ENCODE measurements around the gene HEATR1. TPM values are rescaled to one million over a fixed set of nuclear protein-coding genes. Genes with fewer than 3 reads are reported as not detected.

The HEATR1 gene
- total RNA-seq, 1 experiment from 2014 or later = 53.6 TPM

DNA sequence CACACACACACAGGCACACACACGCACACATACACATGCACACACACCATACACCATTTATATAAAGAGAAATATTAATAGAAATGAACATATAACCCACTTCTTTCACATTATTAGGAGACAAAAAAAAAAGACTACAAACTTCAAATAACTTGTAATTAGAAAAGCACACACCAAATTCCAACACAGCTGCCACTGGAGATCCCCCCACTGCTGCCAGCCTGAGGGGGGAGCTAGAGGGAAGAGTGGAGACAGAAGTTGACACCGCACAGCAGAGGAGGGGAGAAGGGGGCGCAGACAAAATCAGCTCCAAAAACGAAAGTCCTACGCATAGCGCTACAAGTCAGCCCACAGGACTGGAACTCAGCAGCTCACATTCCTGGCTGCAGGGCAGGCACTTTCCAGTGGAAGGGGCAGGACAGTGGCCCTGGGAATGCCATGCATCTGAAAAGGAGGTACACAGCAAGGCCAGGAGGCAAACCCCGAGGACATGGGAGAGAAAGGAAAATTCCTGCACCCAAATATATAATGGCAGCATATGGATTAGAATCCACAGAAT is 44.0 kb downstream of the HEATR1 start:
- Histone ChIP-seq H3K79me2 (ENCODE audit: low read length) (no peaks in the 10 kb centered on the region), H3K36me3 (ENCODE audit: insufficient read depth, low read length) (peaks cover 55% of the 10 kb centered on the region; the same call in 1 of the 2 replicates), H3K4me2 (ENCODE audit: low read depth, low read length, poor library complexity, severe bottlenecking) (no peak overlapping the region), H3K9me3 (ENCODE audit: low read length) (no peaks in the 10 kb centered on the region), H3K27me3 (ENCODE audit: low read length) (no peaks in the 10 kb centered on the region), H3K4me3 (ENCODE audit: low read length) (no peak overlapping the region), H3K27ac (ENCODE audit: low read length) (no peak overlapping the region), H3K9ac (ENCODE audit: low read length) (no peak overlapping the region), H2AFZ (ENCODE audit: low read length) (no peak overlapping the region), H4K20me1 (ENCODE audit: insufficient read depth, low read depth, low read length) (0 out of 2 replicates have a peak, but pooled peaks cover 7% of the 10 kb centered on the region), H3K9me2 (replicated peaks; ENCODE audit: insufficient read depth, low read length) (no peaks in the 10 kb centered on the region), H3K4me1 (ENCODE audit: low read length) (no peaks in the 10 kb centered on the region)
- DNase-seq = no peak

DNA sequence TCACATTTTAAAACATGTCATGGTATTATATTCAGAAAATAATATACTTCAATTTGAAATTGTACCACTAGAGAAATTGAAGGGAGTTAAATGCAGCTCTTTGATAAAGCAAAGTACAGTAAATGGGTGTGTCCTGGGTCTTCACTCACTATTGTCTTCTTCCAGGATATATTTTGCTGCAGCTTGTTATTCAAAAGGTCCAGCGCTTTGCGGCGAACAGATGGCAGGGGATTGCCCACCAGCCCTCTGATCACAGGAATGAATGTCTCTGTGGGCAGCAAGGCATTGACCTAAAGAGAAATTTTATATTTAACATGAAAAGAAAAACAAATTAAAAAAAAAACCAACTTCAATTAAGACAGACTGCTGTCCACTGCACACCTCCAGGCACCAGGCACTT is 45.5 kb downstream of the HEATR1 start:
- Histone ChIP-seq H3K9ac (ENCODE audit: low read length) (no peak overlapping the region), H4K20me1 (ENCODE audit: insufficient read depth, low read depth, low read length) (0 out of 2 replicates have a peak, but pooled peaks cover 7% of the 10 kb centered on the region), H3K27ac (ENCODE audit: low read length) (no peak overlapping the region), H2AFZ (ENCODE audit: low read length) (no peak overlapping the region), H3K9me2 (replicated peaks; ENCODE audit: insufficient read depth, low read length) (no peaks in the 10 kb centered on the region), H3K4me2 (ENCODE audit: low read depth, low read length, poor library complexity, severe bottlenecking) (no peak overlapping the region), H3K36me3 (ENCODE audit: insufficient read depth, low read length) (peaks cover 52% of the 10 kb centered on the region; the same call in 1 of the 2 replicates), H3K9me3 (ENCODE audit: low read length) (no peaks in the 10 kb centered on the region), H3K27me3 (ENCODE audit: low read length) (no peaks in the 10 kb centered on the region), H3K4me3 (ENCODE audit: low read length) (no peak overlapping the region), H3K4me1 (ENCODE audit: low read length) (no peaks in the 10 kb centered on the region), H3K79me2 (ENCODE audit: low read length) (no peaks in the 10 kb centered on the region)
- DNase-seq = no peak

DNA sequence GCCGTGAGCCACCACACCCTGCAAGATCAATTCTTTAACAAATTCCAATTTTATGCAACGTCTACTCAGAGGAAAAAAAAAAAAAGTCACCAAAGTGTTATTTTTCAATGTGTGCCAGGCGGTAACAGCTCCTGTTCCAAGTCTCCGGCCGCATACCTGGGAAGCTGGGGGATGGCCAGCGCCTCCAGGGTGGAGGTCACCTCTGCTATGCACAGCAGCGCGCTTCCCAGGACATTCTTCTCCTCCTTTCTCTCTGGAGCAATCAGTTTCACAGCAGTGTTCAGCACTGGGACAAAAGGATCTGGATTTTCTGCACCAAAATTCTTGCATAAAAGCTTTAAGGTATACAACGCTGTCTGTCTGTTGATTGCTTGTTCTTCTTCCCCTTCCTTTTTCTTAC is 46.2 kb downstream of the HEATR1 start:
- Histone ChIP-seq H3K4me1 (ENCODE audit: low read length) (no peaks in the 10 kb centered on the region), H3K4me3 (ENCODE audit: low read length) (no peak overlapping the region), H3K36me3 (ENCODE audit: insufficient read depth, low read length) (peaks cover 60% of the 10 kb centered on the region; the same call in 1 of the 2 replicates), H3K4me2 (ENCODE audit: low read depth, low read length, poor library complexity, severe bottlenecking) (no peak overlapping the region), H3K9ac (ENCODE audit: low read length) (no peak overlapping the region), H3K79me2 (ENCODE audit: low read length) (no peaks in the 10 kb centered on the region), H2AFZ (ENCODE audit: low read length) (no peak overlapping the region), H3K27ac (ENCODE audit: low read length) (no peak overlapping the region), H3K9me3 (ENCODE audit: low read length) (no peaks in the 10 kb centered on the region), H4K20me1 (ENCODE audit: insufficient read depth, low read depth, low read length) (0 out of 2 replicates have a peak, but pooled peaks cover 7% of the 10 kb centered on the region), H3K9me2 (replicated peaks; ENCODE audit: insufficient read depth, low read length) (no peaks in the 10 kb centered on the region), H3K27me3 (ENCODE audit: low read length) (no peaks in the 10 kb centered on the region)
- DNase-seq = no peak

DNA sequence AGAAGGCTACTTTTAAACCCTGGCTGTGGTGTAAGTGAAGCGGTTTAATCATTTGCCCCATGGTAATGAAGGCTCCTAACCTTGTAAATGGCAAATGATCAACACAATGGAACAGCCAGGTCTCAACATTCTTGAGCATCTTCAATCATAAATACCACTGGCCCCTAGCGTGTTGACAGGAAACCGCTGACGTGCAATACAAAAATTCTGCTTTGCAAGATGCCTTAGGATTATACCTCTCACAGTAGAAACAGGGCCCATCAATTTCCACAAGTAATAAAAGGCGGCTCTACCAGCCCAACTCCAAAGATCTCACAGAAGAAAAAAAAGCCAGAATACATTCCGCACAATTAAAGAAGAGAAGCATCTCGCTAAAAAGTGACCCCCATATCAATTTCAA is 47.7 kb downstream of the HEATR1 start:
- H3K9ac ChIP-seq (ENCODE audit: low read length) = no peak overlapping the region
- H3K27me3 ChIP-seq (ENCODE audit: low read length) = no peaks in the 10 kb centered on the region
- peaks cover 64% of the 10 kb centered on the region; the same call in 1 of the 2 replicates for H3K36me3 ChIP-seq (ENCODE audit: insufficient read depth, low read length)
- no peak overlapping the region for H3K27ac ChIP-seq (ENCODE audit: low read length)
- no peak overlapping the region for H3K4me3 ChIP-seq (ENCODE audit: low read length)
- no peaks in the 10 kb centered on the region for H3K9me3 ChIP-seq (ENCODE audit: low read length)
- H3K79me2 ChIP-seq (ENCODE audit: low read length) = no peaks in the 10 kb centered on the region
- no peaks in the 10 kb centered on the region for H3K4me1 ChIP-seq (ENCODE audit: low read length)
- no peak overlapping the region for H2AFZ ChIP-seq (ENCODE audit: low read length)
- H3K4me2 ChIP-seq (ENCODE audit: low read depth, low read length, poor library complexity, severe bottlenecking) = no peak overlapping the region
- H4K20me1 ChIP-seq (ENCODE audit: insufficient read depth, low read depth, low read length) = 0 out of 2 replicates have a peak, but pooled peaks cover 7% of the 10 kb centered on the region
- no peaks in the 10 kb centered on the region for H3K9me2 ChIP-seq (replicated peaks; ENCODE audit: insufficient read depth, low read length)
- DNase-seq = no peak

DNA sequence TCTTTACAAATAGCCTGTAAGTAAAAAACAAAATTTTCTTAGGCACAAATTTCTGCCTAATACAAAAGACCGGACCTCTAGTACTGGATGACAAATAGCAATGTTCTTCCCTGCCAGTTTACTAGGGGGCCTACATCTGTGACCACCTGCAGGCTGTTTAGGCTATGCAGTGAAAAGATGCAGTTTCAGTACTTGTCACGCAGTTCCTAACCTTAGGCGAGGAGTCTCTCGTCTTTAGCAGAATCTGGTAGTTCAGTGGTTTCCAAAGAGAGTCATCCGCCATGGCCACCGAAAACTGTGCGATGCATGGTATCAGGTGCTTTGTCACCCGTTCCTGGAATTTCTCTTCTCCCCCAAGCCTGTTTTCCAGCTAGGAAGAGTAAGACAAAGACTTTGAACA is 50.9 kb downstream of the HEATR1 start:
- H4K20me1 ChIP-seq (ENCODE audit: insufficient read depth, low read depth, low read length) = 0 out of 2 replicates have a peak, but pooled peaks cover 7% of the 10 kb centered on the region
- H3K9ac ChIP-seq (ENCODE audit: low read length) = no peak overlapping the region
- DNase-seq = no peak
- H3K4me3 ChIP-seq (ENCODE audit: low read length) = no peak overlapping the region
- no peaks in the 10 kb centered on the region for H3K4me1 ChIP-seq (ENCODE audit: low read length)
- H3K36me3 ChIP-seq (ENCODE audit: insufficient read depth, low read length) = peaks cover 68% of the 10 kb centered on the region
- H3K79me2 ChIP-seq (ENCODE audit: low read length) = no peaks in the 10 kb centered on the region; the same call in 1 of the 2 replicates
- H3K4me2 ChIP-seq (ENCODE audit: low read depth, low read length, poor library complexity, severe bottlenecking) = no peak overlapping the region
- no peaks in the 10 kb centered on the region for H3K27me3 ChIP-seq (ENCODE audit: low read length)
- H3K9me3 ChIP-seq (ENCODE audit: low read length) = no peaks in the 10 kb centered on the region
- no peak overlapping the region for H2AFZ ChIP-seq (ENCODE audit: low read length)
- H3K9me2 ChIP-seq (replicated peaks; ENCODE audit: insufficient read depth, low read length) = no peaks in the 10 kb centered on the region
- no peak overlapping the region for H3K27ac ChIP-seq (ENCODE audit: low read length)

DNA sequence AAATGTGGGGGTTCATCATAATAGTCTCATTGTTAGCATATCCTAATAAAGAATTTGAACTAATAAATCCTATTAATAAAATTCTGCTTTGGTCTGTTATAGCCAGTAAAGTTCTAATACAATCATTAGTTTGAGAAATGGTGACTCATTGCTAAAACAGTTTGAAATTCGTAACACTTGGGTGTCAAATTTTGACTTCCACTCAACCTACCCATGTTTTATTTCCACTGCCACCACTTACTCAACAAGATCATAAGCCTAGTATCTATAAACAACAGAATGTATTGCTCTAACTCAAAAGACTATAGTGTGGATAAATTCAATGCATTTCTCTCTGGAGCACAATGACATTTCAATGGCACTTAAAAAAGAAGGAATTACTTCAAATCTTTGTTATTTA is 51.4 kb downstream of the HEATR1 start:
- Histone ChIP-seq H3K4me1 (ENCODE audit: low read length) (no peaks in the 10 kb centered on the region), H4K20me1 (ENCODE audit: insufficient read depth, low read depth, low read length) (0 out of 2 replicates have a peak, but pooled peaks cover 7% of the 10 kb centered on the region), H3K9me3 (ENCODE audit: low read length) (no peaks in the 10 kb centered on the region), H3K27me3 (ENCODE audit: low read length) (no peaks in the 10 kb centered on the region), H3K36me3 (ENCODE audit: insufficient read depth, low read length) (peaks cover 73% of the 10 kb centered on the region), H3K4me3 (ENCODE audit: low read length) (no peak overlapping the region), H3K9ac (ENCODE audit: low read length) (no peak overlapping the region), H3K79me2 (ENCODE audit: low read length) (no peaks in the 10 kb centered on the region; the same call in 1 of the 2 replicates), H3K27ac (ENCODE audit: low read length) (no peak overlapping the region), H3K9me2 (replicated peaks; ENCODE audit: insufficient read depth, low read length) (no peaks in the 10 kb centered on the region), H2AFZ (ENCODE audit: low read length) (no peak overlapping the region), H3K4me2 (ENCODE audit: low read depth, low read length, poor library complexity, severe bottlenecking) (no peak overlapping the region)
- DNase-seq = no peak

DNA sequence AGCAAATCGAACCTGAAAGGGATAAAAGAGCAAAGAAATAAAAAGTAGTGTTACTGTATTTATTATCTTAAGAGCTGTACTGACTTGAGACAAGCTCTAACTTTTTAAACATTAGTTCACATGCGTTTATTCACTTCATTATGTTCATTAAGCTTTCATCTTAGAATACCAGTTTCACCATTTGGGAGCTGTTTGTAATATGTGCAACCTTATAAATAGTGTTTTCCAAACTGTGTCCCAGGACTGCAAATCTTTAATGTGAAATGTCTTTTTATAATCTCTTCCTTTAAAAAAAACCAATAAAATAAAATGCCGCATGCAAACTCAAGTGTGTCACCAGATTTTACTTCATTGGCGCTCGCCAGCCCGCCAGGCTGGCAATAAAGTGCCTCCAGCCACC is 52.2 kb downstream of the HEATR1 start:
- Histone ChIP-seq H3K4me3 (ENCODE audit: low read length) (no peak overlapping the region), H3K9ac (ENCODE audit: low read length) (no peak overlapping the region), H3K79me2 (ENCODE audit: low read length) (no peaks in the 10 kb centered on the region; the same call in 1 of the 2 replicates), H3K27me3 (ENCODE audit: low read length) (no peaks in the 10 kb centered on the region), H3K9me3 (ENCODE audit: low read length) (no peaks in the 10 kb centered on the region), H3K4me1 (ENCODE audit: low read length) (no peaks in the 10 kb centered on the region), H2AFZ (ENCODE audit: low read length) (no peak overlapping the region), H3K9me2 (replicated peaks; ENCODE audit: insufficient read depth, low read length) (no peaks in the 10 kb centered on the region), H3K36me3 (ENCODE audit: insufficient read depth, low read length) (peaks cover 74% of the 10 kb centered on the region), H4K20me1 (ENCODE audit: insufficient read depth, low read depth, low read length) (0 out of 2 replicates have a peak, but pooled peaks cover 7% of the 10 kb centered on the region), H3K27ac (ENCODE audit: low read length) (no peak overlapping the region), H3K4me2 (ENCODE audit: low read depth, low read length, poor library complexity, severe bottlenecking) (no peak overlapping the region)
- no peak for DNase-seq

GRCh38 chr1:236550961-236551851 is 53.1 kb downstream of the HEATR1 start:
- Histone ChIP-seq H3K9me3 (ENCODE audit: low read length) (no peaks in the 10 kb centered on the region), H3K9ac (ENCODE audit: low read length) (no peak overlapping the region), H3K79me2 (ENCODE audit: low read length) (no peaks in the 10 kb centered on the region; the same call in 1 of the 2 replicates), H3K4me1 (ENCODE audit: low read length) (no peaks in the 10 kb centered on the region), H2AFZ (ENCODE audit: low read length) (no peak overlapping the region), H3K36me3 (ENCODE audit: insufficient read depth, low read length) (peaks cover 71% of the 10 kb centered on the region), H3K27ac (ENCODE audit: low read length) (no peak overlapping the region), H3K4me2 (ENCODE audit: low read depth, low read length, poor library complexity, severe bottlenecking) (no peak overlapping the region), H3K4me3 (ENCODE audit: low read length) (no peak overlapping the region), H4K20me1 (ENCODE audit: insufficient read depth, low read depth, low read length) (0 out of 2 replicates have a peak, but pooled peaks cover 5% of the 10 kb centered on the region), H3K27me3 (ENCODE audit: low read length) (no peaks in the 10 kb centered on the region), H3K9me2 (replicated peaks; ENCODE audit: insufficient read depth, low read length) (no peaks in the 10 kb centered on the region)
- no peak for DNase-seq
